ENCODE results near the gene TNNI2. TPM values are rescaled to one million over a fixed set of nuclear protein-coding genes. Genes with fewer than 3 reads are reported as not detected.

The TNNI2 gene
- total and polyA plus RNA-seq, 2 donors (not counting 1 experiment from before 2014, with no cell fraction given): 2.9 to 12.9 TPM

- Histone ChIP-seq H3K36me3 (replicated peaks in 1 of 2; ENCODE audit: control extremely low read depth in 1 of 2, control insufficient read depth in 1 of 2, extremely low read depth in 1 of 2, insufficient read depth in 2 of 2, low read length in 1 of 2) (no peaks in the 10 kb centered on the region), H3K79me2 (ENCODE audit: control insufficient read depth, insufficient read depth, low read length) (no peaks in the 10 kb centered on the region), H3K27me3 (replicated peaks in 1 of 4; ENCODE audit: control extremely low read depth in 1 of 4, control insufficient read depth in 3 of 4, insufficient read depth in 4 of 4, low read length in 3 of 4) (peaks cover 0 to 19% (median 2%) of the 10 kb centered on the region in 4 experiments), H3K4me1 (ENCODE audit: control insufficient read depth in 2 of 2, insufficient read depth in 2 of 2, low read length in 2 of 2) (peaks cover 0 to 8% of the 10 kb centered on the region in 2 donors), H3K4me3 (ENCODE audit: control extremely low read depth in 1 of 5, extremely low read depth in 1 of 5, insufficient read depth in 1 of 5, low read depth in 2 of 5, low read length in 4 of 5) (no peak overlapping the region), H3K9me3 (ENCODE audit: control extremely low read depth in 1 of 3, control insufficient read depth in 2 of 3, insufficient read depth in 1 of 3, low read length in 2 of 3) (no peaks in the 10 kb centered on the region), H4K20me1 (ENCODE audit: control insufficient read depth, insufficient read depth, low read length, poor library complexity, severe bottlenecking) (no peaks in the 10 kb centered on the region), H3K27ac (ENCODE audit: low read length in 2 of 2) (no peak overlapping the region), H3K9ac (ENCODE audit: low read length) (no peak overlapping the region), H3K4me2 (replicated peaks; ENCODE audit: low read depth, low read length, poor library complexity, severe bottlenecking) (no peak overlapping the region), H2AFZ (ENCODE audit: insufficient read depth, low read depth, low read length, poor library complexity, severe bottlenecking) (no peak overlapping the region)
- Mint-ChIP-seq H3K27me3 (peaks cover 18% of the 10 kb centered on the region), H3K9me3 (ENCODE audit: insufficient read depth) (no peaks in the 10 kb centered on the region), H3K27ac (no peak overlapping the region), H3K4me1 (peaks cover 2% of the 10 kb centered on the region), H3K4me3 (no peak overlapping the region)
- ChIA-PET POLR2A (interaction anchor here (0.5 kb wide), 1 partner anchor 898 kb away, joined by 7 read pairs; no protein-coding TSS in a partner anchor), CTCF (interaction anchor here (0.8 to 10.0 kb wide), 3 partner anchors 135 to 325 kb away, joined by 4 to 394 read pairs (median 4); no protein-coding TSS in a partner anchor)
- intact Hi-C loops (cut with micrococcal nuclease): no loop called here
- no peak for ATAC-seq (ENCODE audit: low read depth)
- no peak for DNase-seq
- 85% methylated on average over 19 of the region's 19 CpGs for WGBS (ENCODE audit: insufficient coverage)
- TF ChIP-seq, protein P1, sequence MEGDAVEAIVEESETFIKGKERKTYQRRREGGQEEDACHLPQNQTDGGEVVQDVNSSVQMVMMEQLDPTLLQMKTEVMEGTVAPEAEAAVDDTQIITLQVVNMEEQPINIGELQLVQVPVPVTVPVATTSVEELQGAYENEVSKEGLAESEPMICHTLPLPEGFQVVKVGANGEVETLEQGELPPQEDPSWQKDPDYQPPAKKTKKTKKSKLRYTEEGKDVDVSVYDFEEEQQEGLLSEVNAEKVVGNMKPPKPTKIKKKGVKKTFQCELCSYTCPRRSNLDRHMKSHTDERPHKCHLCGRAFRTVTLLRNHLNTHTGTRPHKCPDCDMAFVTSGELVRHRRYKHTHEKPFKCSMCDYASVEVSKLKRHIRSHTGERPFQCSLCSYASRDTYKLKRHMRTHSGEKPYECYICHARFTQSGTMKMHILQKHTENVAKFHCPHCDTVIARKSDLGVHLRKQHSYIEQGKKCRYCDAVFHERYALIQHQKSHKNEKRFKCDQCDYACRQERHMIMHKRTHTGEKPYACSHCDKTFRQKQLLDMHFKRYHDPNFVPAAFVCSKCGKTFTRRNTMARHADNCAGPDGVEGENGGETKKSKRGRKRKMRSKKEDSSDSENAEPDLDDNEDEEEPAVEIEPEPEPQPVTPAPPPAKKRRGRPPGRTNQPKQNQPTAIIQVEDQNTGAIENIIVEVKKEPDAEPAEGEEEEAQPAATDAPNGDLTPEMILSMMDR (IDR thresholded peaks at IDR 0.05): no peak
- no peak for TF ChIP-seq EZH2 (IDR thresholded peaks at IDR 0.05; ENCODE audit: borderline replicate concordance, insufficient read depth, low read depth, low read length, poor library complexity, severe bottlenecking)
These were observed 10.8 kb upstream of the TNNI2 start for GRCh38 chr11:1827931-1828330.

DNA sequence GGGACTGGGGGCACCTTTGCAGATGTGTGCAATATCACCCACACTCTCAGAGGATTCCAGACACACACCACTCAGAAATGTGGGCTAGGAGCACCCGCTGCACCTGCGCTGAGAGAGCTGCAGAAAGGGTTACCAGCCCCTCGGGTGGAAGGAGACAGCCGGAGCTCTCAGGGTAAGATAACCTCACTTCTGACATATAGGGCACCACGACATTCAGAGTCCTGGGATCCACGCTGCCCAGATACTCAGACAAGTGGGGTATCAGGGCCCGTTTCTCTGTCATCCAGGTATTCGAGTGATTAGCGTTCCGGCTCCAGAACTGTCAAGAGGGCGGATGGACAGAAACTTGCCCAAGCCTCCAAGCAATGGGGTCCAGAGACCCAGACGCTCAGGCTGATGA is 10.2 kb upstream of the TNNI2 start:
- CTCF ChIA-PET: interaction anchor here (1.0 to 10.0 kb wide), 2 partner anchors 136 to 324 kb away, joined by 4 to 394 read pairs; no protein-coding TSS in a partner anchor
- TF ChIP-seq EZH2 (IDR thresholded peaks at IDR 0.05; ENCODE audit: borderline replicate concordance, insufficient read depth, low read depth, low read length, poor library complexity, severe bottlenecking): no peak
- TF ChIP-seq, protein P1 (IDR thresholded peaks at IDR 0.05): no peak
- intact Hi-C loops (cut with micrococcal nuclease): no loop called here
- Histone ChIP-seq H3K36me3 (replicated peaks in 1 of 2; ENCODE audit: control extremely low read depth in 1 of 2, control insufficient read depth in 1 of 2, extremely low read depth in 1 of 2, insufficient read depth in 2 of 2, low read length in 1 of 2) (no peaks in the 10 kb centered on the region), H3K9me3 (ENCODE audit: control extremely low read depth in 1 of 3, control insufficient read depth in 2 of 3, insufficient read depth in 1 of 3, low read length in 2 of 3) (no peaks in the 10 kb centered on the region), H3K4me2 (replicated peaks; ENCODE audit: low read depth, low read length, poor library complexity, severe bottlenecking) (no peak overlapping the region), H3K27me3 (replicated peaks in 1 of 4; ENCODE audit: control extremely low read depth in 1 of 4, control insufficient read depth in 3 of 4, insufficient read depth in 4 of 4, low read length in 3 of 4) (peaks cover 0 to 23% (median 4%) of the 10 kb centered on the region in 4 experiments), H3K9ac (ENCODE audit: low read length) (no peak overlapping the region), H3K4me1 (ENCODE audit: control insufficient read depth in 2 of 2, insufficient read depth in 2 of 2, low read length in 2 of 2) (peaks cover 0 to 8% of the 10 kb centered on the region in 2 donors), H4K20me1 (ENCODE audit: control insufficient read depth, insufficient read depth, low read length, poor library complexity, severe bottlenecking) (no peaks in the 10 kb centered on the region), H2AFZ (ENCODE audit: insufficient read depth, low read depth, low read length, poor library complexity, severe bottlenecking) (no peak overlapping the region), H3K4me3 (ENCODE audit: control extremely low read depth in 1 of 5, extremely low read depth in 1 of 5, insufficient read depth in 1 of 5, low read depth in 2 of 5, low read length in 4 of 5) (no peak overlapping the region), H3K79me2 (ENCODE audit: control insufficient read depth, insufficient read depth, low read length) (no peaks in the 10 kb centered on the region), H3K27ac (ENCODE audit: low read length in 2 of 2) (no peak overlapping the region)
- POLR2A ChIA-PET: no interaction called here
- Mint-ChIP-seq H3K4me1 (peaks cover 2% of the 10 kb centered on the region), H3K27ac (no peak overlapping the region), H3K27me3 (peaks cover 18% of the 10 kb centered on the region), H3K9me3 (ENCODE audit: insufficient read depth) (no peaks in the 10 kb centered on the region), H3K4me3 (no peak overlapping the region)
- ATAC-seq (ENCODE audit: low read depth): no peak
- 64% methylated on average over 12 of the region's 12 CpGs for WGBS (ENCODE audit: insufficient coverage)
- DNase-seq: no peak
